HepG2 (cell line): ENCODE results near the gene HSF4. TPM values are rescaled to one million over a fixed set of nuclear protein-coding genes. Genes with fewer than 3 reads are reported as not detected.
A peak's percentile ranks its signal among the peaks of the same experiment; 100 is the strongest.

Source experiments
- ARNT2 ChIP-seq: sonication (generic); formaldehyde crosslinking; IDR thresholded peaks from 2 replicates; pipeline ENCODE4 v1.8.0; 2022; ENCODE audit warnings: mild to moderate bottlenecking, low read depth, missing genetic modification reagents, moderate library complexity
- ATF4 ChIP-seq, 2 experiments: fragments of 450-650 bp in 1 of 2; sonication (generic) in 1 of 2; formaldehyde crosslinking; IDR thresholded peaks; 2 replicates each; pipeline versions ENCODE4 v1.5.0 to v1.8.0; 2020 to 2022; ENCODE audit warnings: mild to moderate bottlenecking in 1 of 2, missing genetic modification reagents in 1 of 2
- ATF5 ChIP-seq: sonication (generic); formaldehyde crosslinking; IDR thresholded peaks from 2 replicates; pipeline ENCODE4 v1.4.0; 2020; ENCODE audit warnings: mild to moderate bottlenecking, low read depth, missing genetic modification reagents
- BRF2 ChIP-seq: sonication (generic); formaldehyde crosslinking; IDR thresholded peaks from 2 replicates; pipeline ENCODE4 v1.8.1; 2022; ENCODE audit warnings: mild to moderate bottlenecking, missing genetic modification reagents
- GTF3A ChIP-seq: sonication (generic); formaldehyde crosslinking; conservative IDR thresholded peaks from 2 replicates; pipeline ENCODE4 v1.4.0; 2020; ENCODE audit warnings: mild to moderate bottlenecking, missing genetic modification reagents
- JUNB ChIP-seq: sonication (generic); formaldehyde crosslinking; IDR thresholded peaks from 2 replicates; pipeline ENCODE4 v1.8.0; 2022; ENCODE audit warnings: missing genetic modification reagents, mild to moderate bottlenecking, borderline replicate concordance
- KDM3A ChIP-seq: IDR thresholded peaks from 2 replicates; pipeline ENCODE4 v1.6.1; 2018; ENCODE audit warnings: low read depth, missing compliant biosample characterization
- MAF1 ChIP-seq: sonication (generic); formaldehyde crosslinking; IDR thresholded peaks from 2 replicates; pipeline ENCODE4 v1.5.0; 2020; ENCODE audit warnings: missing genetic modification reagents, borderline replicate concordance
- MAFK ChIP-seq, 2 experiments: IDR thresholded peaks in 1 of 2; conservative IDR thresholded peaks in 1 of 2; 2 replicates each; pipeline ENCODE4 v1.6.1; 2011; ENCODE audit warnings: improper control_type of control experiment in 2 of 2, low read length in 2 of 2
- MATR3 ChIP-seq: sonication (generic); formaldehyde crosslinking; IDR thresholded peaks from 2 replicates; pipeline ENCODE4 v1.4.0; 2020; ENCODE audit warnings: missing genetic modification reagents
- MXD4 ChIP-seq: IDR thresholded peaks from 2 replicates; pipeline ENCODE4 v1.6.1; 2016; ENCODE audit warnings: mild to moderate bottlenecking, missing biosample characterization, missing genetic modification reagents
- ONECUT2 ChIP-seq: sonication (generic); formaldehyde crosslinking; IDR thresholded peaks from 2 replicates; pipeline ENCODE4 v1.4.0; 2020; ENCODE audit warnings: missing genetic modification reagents
- RARG ChIP-seq: sonication (generic); formaldehyde crosslinking; IDR thresholded peaks from 2 replicates; pipeline ENCODE4 v1.4.0; 2020; ENCODE audit warnings: low read depth, mild to moderate bottlenecking, missing genetic modification reagents
- SRSF1 ChIP-seq: fragments of 200-400 bp; formaldehyde crosslinking; optimal IDR thresholded peaks from 2 replicates; pipeline ENCODE3; 2017; ENCODE audit warnings: mild to moderate bottlenecking, low read depth, low read length, moderate library complexity
- TCF12 ChIP-seq, 2 experiments: fragments of 450-650 bp in 1 of 2; sonication (generic) in 1 of 2; formaldehyde crosslinking in 1 of 2; IDR thresholded peaks; 2 replicates each; pipeline versions ENCODE4 v1.6.1 to v1.8.0; 2017 to 2022; ENCODE audit warnings: antibody characterized with exemption in 1 of 2, mild to moderate bottlenecking in 1 of 2, missing genetic modification reagents in 1 of 2, moderate library complexity in 1 of 2
- TOPORS ChIP-seq: sonication (generic); formaldehyde crosslinking; IDR thresholded peaks from 2 replicates; pipeline ENCODE4 v1.8.0; 2023; ENCODE audit warnings: mild to moderate bottlenecking, missing genetic modification reagents
- ZHX1 ChIP-seq: sonication (generic); formaldehyde crosslinking; IDR thresholded peaks from 2 replicates; pipeline ENCODE4 v1.8.1; 2022; ENCODE audit warnings: low read depth, mild to moderate bottlenecking, missing genetic modification reagents
- ZIK1 ChIP-seq: sonication (generic); formaldehyde crosslinking; IDR thresholded peaks from 2 replicates; pipeline ENCODE4 v1.5.0; 2020; ENCODE audit warnings: mild to moderate bottlenecking, low read depth, missing genetic modification reagents, borderline replicate concordance
- ZNF329 ChIP-seq: sonication (generic); formaldehyde crosslinking; IDR thresholded peaks from 2 replicates; pipeline ENCODE4 v1.9.0; 2021; ENCODE audit warnings: low read depth, mild to moderate bottlenecking, missing genetic modification reagents
- ZNF543 ChIP-seq: sonication (generic); formaldehyde crosslinking; IDR thresholded peaks from 2 replicates; pipeline ENCODE4 v1.4.0; 2020; ENCODE audit warnings: mild to moderate bottlenecking, missing genetic modification reagents
- ZNF556 ChIP-seq: sonication (generic); formaldehyde crosslinking; IDR thresholded peaks from 2 replicates; pipeline ENCODE4 v1.4.0; 2020; ENCODE audit warnings: mild to moderate bottlenecking, missing genetic modification reagents, borderline replicate concordance
- ZNF605 ChIP-seq: sonication (generic); formaldehyde crosslinking; IDR thresholded peaks from 2 replicates; pipeline ENCODE4 v1.8.0; 2022; ENCODE audit warnings: mild to moderate bottlenecking, missing genetic modification reagents
- ZNF749 ChIP-seq: sonication (generic); formaldehyde crosslinking; IDR thresholded peaks from 2 replicates; pipeline ENCODE4 v1.8.0; 2022; ENCODE audit warnings: mild to moderate bottlenecking, missing genetic modification reagents, moderate library complexity, borderline replicate concordance
- polyA plus RNA-seq, 8 experiments: library from polyadenylated mRNA; depleted of rRNA in 3 of 8; stranded (reverse) in 7 of 8; unstranded in 1 of 8; fragments of >200 nt; fragmentation: Illumina TruSeq in 4 of 8; extraction: Trizol in 4 of 8; gene quantifications; 2 replicates each; pipeline versions ENCODE4 v1.2.1 to v1.2.3, GENCODE V29; 2011 to 2016; ENCODE audit warnings: low read depth in 4 of 8, missing spikeins in 1 of 8, mixed read lengths in 1 of 8; ENCODE audit not compliant: insufficient read depth in 1 of 8
- total RNA-seq, 5 experiments: library from RNA; depleted of rRNA; stranded (reverse); fragments of >200 nt; fragmentation: Illumina TruSeq; extraction: Trizol; gene quantifications; 2 replicates each; pipeline ENCODE4 v1.2.3, GENCODE V29; 2016; ENCODE audit warnings: low read depth in 1 of 5

The HSF4 gene
- total and polyA plus RNA-seq, 2 of the 13 experiments (the other 11 are each of a cell fraction or from before 2014, with no cell fraction given) = 3.5 to 16.9 TPM

GRCh38 chr16:67183627-67184452 lies 19.3 kb downstream of the HSF4 start, which contains the start of gene MATCAP1 (continued):
- TF ChIP-seq MAF1 (CRISPR knock-in tag) (peak; percentile 85; the same call in 1 of the 2 replicates), ZNF605 (CRISPR knock-in tag) (peak; percentile 88), ZIK1 (no peak; the same call in 1 of the 2 replicates), ZHX1 (CRISPR knock-in tag) (peak; percentile 95), SRSF1 (peak; percentile 94), BRF2 (CRISPR knock-in tag) (no peak), TOPORS (CRISPR knock-in tag) (peak; percentile 47; the same call in 1 of the 2 replicates), MXD4 (CRISPR knock-in tag) (peak; percentile 81), ATF5 (CRISPR knock-in tag) (peak; percentile 69; the same call in 1 of the 2 replicates), KDM3A (peak; percentile 91), GTF3A (CRISPR knock-in tag) (peak; percentile 37; the same call in 1 of the 2 replicates), MATR3 (CRISPR knock-in tag) (0 out of 2 replicates have a peak, but pooled peaks have one; percentile 71), ZNF556 (peak; percentile 69; the same call in 1 of the 2 replicates), ZNF329 (CRISPR knock-in tag) (peak; percentile 75; the same call in 1 of the 2 replicates), MAFK (conservative IDR thresholded peaks at IDR 0.05 in 1 of 2, IDR thresholded peaks at IDR 0.05 in 1 of 2; ENCODE audit: low read length in 2 of 2) (no peak), ZNF543 (CRISPR knock-in tag) (peak; percentile 76; the same call in 1 of the 2 replicates), ARNT2 (CRISPR knock-in tag) (no peak; the same call in 1 of the 2 replicates), ONECUT2 (CRISPR knock-in tag) (no peak), TCF12 (IDR thresholded peaks at IDR 0.05) (no peak), TCF12 (CRISPR knock-in tag; IDR thresholded peaks at IDR 0.05) (0 out of 2 replicates have a peak, but pooled peaks have one; percentile 73), ATF4 (CRISPR knock-in tag; IDR thresholded peaks at IDR 0.05) (no peak), RARG (CRISPR knock-in tag) (no peak), ZNF749 (CRISPR knock-in tag) (peak; percentile 43; the same call in 1 of the 2 replicates), JUNB (CRISPR knock-in tag) (no peak)
